DMS53 treated with DMSO at 0.1 percent for 48 hours (cell line): Measurements from ENCODE around the gene RPL14.
A peak's percentile ranks its signal among the peaks of the same experiment; 100 is the strongest.
"Not testable (repeated sequence)": the region's sequence is repeated elsewhere in the genome, so short reads cannot be mapped to it uniquely, and the experiment has no call there.

Source experiments
- DNase-seq: peaks from one replicate; lab custom pipeline; 2025; ENCODE audit not compliant: unreplicated experiment; lab: John Stamatoyannopoulos, UW

The RPL14 gene

DNA sequence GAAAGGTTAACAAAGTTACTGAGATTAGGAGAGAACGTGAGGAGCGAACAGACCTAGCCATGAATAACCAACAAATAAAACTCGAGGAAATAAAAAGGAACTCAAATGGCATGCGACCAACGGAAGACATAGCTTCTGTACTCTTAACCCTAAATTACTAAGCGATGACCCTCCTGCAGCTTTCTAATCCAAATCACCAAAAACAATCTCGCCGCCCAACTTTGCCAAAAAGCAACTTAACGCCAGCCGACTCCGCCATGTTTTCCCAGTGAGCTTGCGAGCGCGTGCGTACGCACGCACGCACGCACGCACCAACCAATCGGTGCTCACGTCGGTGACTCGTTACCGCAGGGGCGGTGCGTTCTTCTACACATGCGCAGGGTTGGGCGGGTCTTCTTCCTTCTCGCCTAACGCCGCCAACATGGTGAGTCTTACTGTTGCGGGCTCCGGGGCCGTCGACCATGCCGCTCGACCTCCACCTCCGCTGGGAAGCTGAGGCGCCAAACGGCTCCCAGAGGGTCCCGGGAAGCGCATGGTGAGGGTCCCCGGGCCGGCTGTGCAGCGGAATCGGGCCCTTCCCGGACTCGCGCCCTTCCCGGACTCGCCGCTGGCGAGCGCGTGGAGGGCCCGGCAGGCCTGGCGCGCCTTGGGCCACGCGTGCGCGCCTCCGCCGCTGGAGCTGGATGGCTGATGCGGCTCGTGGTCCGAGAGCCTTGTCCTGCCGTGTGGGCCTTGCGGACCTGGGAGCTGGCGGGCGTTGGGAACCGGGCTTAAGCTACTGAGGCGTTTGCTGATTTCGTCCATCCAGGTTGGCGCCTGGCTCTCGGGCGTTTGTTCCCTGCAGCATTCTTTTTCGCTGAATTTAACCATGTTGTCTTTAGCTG lies at the start of gene RPL14:
Gene RPL14, plus strand, starts transcription at position 400 of the 884 bp plus-strand sequence. Its CDS starts 133 bp downstream, at position 533.
- DNase-seq = peak; percentile 34

DNA sequence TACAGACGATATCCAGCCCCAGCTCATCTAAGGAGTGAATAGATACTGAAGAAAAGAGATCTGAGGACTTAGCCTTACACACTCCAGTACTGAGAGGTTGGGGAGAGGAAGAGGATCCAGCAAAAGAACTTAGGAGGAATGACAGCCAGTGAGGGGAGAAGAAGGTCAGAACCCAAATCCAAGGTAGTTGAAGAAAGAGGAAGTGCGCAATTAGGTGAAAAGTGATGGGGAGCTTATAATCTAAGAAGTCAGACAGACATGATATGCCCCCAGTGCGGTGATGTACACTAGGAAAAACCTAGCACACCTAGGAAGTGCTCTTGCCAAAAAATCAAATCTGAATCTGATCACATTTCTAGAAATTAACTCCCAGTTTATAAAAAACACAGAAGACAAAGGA lies 49.5 kb upstream of the RPL14 start:
- DNase-seq = no peak

DNA sequence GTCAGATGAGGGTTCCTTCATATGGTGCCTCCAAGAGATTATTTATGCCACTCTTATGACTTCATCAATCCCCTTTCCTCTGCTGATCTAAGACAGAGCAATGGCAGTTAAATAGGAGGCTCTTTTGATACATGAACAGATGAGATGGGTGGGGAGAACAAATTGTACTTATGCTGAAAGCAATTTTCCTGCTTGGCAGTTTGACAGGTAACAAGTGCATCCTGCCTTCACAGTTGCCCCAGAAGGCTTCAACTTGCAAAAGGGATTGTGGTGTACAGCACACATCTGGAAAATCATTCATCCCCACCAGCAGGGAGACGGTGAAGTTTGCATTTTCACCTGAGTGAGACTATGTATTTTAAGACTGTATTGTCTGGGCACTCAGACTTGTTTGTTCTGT lies 42.9 kb upstream of the RPL14 start:
- no peak for DNase-seq

DNA sequence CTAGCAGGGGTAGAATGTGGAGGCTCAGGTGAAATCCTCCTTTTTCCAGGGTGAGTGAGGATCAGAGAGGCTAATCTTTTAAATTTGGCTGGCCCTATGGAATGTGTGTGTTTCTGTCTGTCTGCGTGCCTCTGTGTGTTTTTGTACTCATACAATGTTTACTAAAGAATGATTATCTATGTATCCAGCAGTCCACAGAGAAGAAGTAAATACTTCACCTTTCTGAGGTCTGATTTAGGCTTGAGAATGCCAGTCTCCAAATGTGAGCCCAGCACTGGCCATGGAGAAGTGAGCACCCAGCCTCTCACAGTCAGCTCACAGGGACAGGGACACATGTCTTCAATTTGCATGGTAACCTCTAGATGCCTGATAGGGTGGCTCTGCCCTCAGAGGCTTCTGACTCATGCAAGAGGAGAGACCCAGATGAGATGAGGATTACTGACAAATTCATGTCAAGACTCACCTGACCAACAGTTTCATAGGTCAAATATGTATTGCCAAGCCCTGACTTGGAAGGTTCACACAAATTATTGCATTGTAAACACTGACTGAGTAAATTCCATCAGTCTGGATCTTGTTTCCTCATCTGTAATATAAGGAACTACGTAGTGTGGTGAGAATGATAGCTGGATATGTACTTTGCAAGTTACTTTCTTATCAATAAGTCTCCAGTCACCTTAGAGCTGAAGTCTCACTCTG lies 39.1 kb upstream of the RPL14 start:
- no peak for DNase-seq

DNA sequence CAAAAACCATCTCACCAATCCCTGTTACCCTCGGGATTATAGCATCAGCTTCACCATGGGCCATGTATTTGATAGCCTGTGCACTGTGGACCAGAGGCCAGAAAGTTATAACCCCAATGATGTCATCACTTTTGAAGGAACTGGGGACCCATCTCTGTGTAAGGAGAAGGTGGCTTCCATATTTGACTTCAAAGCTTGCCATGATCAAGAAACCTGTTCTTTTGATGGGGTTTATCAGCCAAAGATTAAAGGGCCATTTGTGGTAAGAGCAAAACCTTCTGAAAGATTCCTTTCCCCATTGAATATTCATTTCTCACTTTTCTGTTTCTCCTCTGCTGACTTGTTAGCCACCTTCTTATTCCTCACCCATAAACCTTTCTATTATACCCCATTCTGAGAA lies 34.3 kb upstream of the RPL14 start:
- DNase-seq = no peak

DNA sequence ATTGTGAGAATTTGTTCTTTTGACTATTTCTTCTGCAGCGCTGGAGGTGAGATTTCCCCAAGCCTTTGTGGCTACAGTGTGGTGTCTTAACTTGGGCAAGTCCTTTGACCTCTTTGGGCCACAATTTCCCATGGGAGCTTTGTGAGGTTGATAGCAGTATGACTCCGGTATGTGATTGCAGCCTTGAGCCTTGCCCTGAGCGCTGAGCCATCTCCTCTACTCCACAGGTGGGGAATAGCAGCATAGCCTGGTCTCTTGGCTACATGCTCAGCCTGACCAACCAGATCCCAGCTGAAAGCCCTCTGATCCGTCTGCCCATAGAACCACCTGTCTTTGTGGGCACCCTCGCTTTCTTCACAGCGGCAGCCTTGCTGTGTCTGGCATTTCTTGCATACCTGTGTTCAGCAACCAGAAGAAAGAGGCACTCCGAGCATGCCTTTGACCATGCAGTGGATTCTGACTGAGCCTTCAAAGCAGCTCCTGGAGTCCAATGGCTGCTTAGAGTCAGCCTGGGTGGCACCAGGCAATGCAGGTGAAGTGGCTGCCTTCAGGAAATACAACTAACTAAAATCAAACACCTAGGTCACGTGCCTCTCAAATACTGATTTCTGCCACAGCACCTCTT lies 30.0 kb upstream of the RPL14 start:
- DNase-seq = no peak

DNA sequence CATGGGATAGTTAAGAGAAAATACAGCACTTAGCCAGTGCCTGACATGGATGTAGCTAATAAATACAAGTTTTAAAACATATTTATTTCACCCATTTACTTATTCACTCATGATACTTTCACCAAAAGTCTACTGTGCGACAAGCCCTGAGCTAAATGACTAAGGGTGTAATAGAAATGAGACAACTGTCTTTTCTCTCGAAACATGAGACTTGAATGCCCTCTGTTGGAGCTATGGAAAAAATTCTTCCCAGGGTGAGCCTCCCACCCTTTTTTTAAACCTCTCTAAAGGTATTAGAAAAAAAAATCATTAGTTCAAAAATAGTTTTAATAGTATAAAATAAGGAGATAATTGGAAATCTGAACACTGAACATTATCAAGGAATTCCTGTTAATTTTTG lies 24.3 kb upstream of the RPL14 start:
- DNase-seq = no peak

DNA sequence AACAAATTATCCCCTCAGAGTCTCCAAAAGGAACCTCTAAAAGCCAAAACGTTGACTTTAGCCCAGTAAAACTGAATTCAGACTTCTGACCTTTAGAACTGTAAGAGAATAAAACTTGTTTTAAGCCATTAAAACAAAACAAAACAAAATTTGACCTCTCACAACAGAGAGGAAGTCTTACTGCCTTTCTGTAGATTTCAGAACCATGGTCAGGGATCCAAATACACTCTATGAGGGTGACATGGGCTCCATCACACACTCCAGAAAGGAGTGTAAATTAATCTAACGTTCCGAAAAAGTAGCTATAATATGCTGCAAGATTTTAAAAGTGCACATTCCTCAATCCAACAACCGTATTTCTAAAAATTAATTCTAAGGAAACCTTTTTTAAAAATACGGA lies 19.2 kb upstream of the RPL14 start:
- DNase-seq = no peak

DNA sequence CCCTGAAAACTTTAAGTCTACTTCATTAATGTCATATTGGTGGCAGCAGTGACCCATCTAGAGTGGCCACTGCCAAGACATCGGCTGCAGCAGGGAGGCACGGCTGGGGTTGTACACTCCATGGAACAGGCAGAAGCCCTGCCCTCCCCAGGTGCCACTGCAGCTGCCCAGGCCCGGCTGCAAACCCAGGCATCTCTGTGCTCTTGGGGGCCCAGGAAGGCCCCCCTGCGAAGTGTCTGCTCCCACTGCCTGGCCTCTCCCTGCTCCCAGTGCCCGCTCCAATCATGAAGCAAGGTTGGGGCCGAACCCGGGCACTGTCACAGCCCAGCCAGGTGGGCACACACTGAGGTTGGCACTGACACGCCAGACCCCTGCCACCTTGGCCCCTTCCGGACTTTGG lies 12.1 kb upstream of the RPL14 start:
- no peak for DNase-seq

DNA sequence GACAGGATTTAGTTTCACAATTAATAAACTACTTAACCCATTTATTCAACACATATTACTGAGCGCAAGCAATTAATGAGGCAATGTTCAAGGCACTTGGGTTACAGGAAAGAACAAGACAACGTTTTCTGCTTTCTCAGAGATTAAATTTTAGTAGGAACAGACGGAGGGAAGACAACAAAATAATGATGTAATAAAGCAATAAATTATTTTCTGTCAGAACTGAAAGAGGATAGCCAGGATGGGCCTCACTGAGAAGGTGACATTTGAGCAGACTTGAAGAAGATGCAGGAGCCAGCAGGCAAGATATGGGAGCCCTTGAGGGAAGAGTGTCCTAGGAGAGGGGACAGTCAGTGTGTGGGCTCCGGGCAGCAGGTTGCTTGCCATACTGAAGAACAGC lies 11.3 kb upstream of the RPL14 start:
- DNase-seq = no peak

DNA sequence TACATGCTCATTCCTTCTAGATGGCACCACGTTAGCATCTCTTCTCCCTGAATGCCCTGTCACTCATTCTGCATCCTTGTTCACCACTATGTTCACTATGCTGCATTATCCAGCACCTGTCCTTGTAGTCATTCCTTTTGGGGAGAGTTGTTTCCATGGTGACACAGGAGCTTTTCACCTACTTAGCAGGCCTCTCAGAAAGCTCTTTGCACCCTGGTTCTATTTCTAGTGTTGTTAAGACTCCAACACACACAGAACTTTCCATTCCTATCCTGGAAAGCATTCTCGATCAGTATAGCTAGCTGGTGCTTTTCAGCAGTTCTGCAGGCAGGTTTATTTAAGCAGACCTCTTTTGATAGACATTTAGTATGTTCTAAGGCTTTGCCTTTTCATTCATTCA lies 6.7 kb upstream of the RPL14 start:
- DNase-seq = no peak

DNA sequence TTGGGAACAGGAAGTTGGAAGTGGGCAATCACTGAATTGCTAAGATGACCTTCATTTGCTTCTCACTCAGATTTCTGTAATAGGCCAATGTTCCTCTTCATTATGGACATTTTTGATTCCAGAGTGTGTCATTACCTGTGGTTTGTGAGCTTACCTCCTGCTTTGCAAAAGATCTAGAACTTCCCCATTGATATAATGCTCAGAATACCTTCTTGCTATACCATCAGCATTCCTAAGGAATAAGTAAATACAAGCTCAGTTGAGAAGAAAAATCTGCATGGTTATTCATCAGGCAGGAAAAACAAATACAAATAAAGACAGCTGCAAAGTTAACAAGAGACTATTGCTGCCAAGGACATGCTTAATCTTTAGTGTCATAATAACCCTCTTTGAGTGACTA lies 5.6 kb upstream of the RPL14 start:
- DNase-seq = no peak

DNA sequence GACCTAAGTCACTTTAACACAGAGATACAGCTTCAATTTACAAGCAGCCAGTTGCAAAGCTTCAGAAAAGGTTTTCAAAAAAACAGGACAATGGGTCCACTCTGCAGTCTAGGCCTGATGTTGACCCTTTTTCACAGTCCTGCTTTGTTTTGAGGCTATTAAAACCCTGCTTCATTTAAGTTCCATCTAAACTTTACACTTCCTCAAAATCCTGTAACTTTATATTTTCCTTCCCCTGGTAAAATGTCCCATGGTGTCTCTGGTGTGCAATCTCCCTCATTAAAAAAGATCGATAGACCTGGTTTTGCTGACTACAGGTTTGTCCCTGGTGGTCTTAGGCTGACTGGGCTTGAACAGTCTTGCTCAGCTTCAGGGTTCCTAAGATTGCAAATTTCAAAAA lies 5.1 kb upstream of the RPL14 start:
- no peak for DNase-seq

DNA sequence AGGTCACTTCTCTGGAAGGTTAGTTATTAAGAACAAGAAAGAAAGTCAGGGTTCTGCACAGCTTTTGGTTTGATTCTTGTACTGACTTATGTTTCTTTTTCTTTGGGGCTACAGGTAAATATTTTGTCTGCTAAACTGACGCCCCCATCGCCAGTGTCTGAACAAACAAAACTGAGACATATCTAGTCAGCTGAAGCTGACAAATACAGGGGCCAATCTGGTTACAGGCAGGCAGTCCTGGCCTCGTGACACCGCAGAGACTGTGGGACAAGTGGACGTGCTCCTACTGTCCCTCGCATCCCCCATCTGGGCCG lies 4.6 kb upstream of the RPL14 start:
- no peak for DNase-seq

DNA sequence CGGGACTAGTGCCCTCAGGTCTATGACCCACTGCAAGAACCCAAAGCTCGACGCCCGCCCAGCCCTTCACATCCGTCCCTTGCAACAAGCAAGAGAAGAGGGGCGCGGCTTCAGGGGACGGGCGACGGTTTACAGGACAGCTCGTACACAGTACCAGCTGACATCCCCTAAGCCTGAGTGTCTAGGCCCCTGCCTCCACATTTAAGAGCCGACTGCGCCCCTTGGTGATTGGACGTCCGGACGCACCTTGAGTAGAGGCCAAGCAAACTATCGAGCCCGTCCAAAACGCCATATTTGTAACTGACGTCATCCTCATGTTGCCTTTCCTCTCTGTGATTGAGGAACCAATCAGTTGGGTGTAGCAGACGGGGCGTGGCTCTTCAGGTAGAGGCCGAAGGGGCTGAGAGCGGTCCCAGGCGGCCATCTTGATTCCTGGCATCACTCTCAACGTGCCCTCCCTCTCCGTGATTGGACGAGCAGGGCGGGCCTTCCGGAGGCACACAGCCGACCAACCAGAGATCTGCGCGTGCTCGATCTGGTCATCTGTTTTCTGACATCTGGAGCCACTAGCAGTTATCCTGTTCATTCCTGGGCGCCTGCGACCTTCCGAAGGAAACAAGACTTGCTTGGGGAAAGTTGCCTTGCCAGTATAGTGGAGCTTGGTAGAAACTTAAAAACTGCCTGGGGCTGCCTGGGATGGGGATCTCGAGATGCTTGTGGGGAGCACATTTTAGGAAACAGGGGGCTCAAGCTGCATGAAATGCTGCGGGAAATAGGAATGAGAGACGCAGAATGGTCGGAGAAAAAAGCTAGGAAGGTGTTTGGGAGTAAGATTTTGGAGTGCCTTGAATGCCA lies 4.0 kb upstream of the RPL14 start:
- peak; percentile 82 for DNase-seq

DNA sequence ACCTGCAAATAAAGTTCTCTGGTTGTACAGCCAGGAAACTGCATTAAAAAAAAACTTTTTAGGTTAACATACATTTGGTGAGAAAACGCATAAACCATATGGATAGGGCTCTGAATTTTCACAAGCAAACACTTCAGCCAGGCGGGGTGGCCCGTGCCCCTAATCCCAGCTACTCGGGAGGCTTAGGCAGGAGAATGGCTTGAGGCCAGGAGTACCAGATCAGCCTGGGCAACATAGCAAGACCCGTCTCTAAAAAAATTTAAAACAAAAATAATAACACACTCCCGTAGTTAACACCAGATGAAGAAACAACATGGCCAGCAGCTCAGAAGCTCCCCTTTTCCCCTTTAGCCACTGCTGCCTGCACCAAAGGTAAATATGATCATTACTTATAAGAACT lies 3.2 kb upstream of the RPL14 start:
- DNase-seq = no peak

DNA sequence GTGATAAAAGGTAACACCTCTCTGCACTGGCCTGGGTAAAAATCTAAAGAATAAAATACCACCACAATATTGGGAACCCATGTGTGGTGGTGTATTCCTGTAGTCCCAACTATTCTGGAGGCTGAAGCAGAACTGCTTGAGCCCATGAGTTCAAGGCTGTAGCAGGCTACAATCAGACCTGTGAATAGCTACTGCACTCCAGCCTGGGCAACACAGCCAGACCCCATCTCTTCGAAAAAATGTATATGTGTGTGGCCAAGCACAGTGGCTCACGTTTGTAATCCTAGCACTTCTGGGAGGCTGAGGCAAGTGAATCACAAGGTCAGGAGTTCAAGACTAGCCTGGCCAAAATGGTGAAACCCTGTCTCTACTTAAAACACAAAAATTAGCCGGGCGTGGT lies 1.8 kb upstream of the RPL14 start:
- DNase-seq = no peak

DNA sequence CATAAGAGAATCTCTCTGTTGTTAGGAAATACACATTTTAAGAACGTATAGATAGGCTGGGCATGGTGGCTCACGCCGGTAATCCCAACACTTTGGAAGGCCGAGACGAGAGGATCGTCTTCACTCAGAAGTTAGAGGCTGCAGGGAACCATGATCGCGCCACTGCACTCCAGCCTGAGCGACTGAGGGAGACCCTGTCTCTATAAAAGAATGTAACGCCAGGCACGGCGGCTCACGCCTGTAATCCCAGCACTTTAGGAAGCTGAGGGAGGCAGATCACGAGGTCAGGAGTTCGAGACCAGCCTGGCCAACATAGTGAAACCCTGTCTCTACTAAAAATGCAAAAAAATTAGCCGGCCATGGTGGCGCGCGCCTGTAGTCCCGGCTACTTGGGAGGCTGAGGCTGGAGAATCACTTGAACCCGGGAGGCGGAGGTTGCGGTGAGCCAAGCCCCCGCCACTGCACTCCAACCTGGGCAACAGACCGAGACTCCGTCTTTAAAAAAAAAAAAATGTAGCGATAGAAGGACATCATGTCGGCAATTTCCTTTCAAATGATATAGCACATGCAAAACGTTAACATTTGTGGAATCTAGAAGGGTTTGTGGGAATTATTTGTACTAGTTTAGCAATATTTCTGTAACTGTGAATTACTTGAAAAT lies 730 bp upstream of the RPL14 start:
- no peak for DNase-seq

DNA sequence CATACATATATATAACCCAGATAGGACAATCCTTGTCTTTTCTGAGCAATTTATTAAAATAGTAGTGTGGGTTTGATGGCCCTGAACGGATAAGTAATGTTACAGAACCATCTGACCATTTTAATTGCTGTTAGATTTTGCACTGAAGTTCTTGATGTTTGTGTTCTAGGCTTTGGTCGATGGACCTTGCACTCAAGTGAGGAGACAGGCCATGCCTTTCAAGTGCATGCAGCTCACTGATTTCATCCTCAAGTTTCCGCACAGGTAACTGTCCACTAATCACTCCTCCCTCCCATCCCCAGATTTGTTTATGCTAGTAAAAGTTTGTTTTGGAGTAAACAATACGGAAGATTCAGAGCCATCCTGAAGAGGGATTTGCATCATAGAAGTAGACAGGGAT lies 1.3 kb downstream of the RPL14 start:
- DNase-seq = no peak

DNA sequence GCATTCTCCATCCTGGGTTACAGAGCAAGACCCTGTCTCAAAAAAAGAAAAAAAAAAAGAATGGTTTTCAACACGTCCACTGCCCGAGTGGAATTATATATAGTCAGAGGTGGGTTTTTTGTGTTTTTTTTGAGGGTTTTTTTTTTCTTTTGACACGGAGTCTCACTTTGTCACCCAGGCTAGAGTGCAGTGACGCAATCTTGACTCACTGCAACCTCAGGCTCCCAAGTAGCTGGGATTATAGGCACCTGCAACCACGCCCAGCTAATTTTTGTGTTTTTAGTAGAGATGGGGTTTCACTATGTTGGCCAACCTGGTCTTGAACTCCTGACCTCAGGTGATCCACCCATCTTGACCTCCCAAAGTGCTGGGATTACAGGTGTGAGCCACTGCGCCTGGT lies 3.3 kb downstream of the RPL14 start:
- not testable (repeated sequence) for DNase-seq

DNA sequence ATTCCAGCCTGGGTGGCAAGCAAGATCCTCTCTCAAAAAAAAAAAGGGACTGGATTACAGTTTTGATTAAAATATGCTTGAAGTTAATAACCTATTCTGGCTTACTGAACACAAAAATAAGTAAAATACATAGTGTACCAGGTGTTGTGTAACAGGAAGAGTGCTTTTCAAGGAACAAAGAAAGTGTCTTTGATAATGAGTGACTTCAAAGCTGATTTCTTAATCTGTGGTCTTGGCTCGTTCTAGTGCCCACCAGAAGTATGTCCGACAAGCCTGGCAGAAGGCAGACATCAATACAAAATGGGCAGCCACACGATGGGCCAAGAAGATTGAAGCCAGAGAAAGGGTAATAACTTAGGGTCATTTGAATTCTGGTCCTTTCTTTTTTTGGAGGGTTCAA lies 4.0 kb downstream of the RPL14 start:
- DNase-seq = no peak
